NCI-H2171 (cell line): ENCODE results near the gene RGL2.
"Not testable (repeated sequence)": the region's sequence is repeated elsewhere in the genome, so short reads cannot be mapped to it uniquely, and the experiment has no call there.

Experiments used
- DNase-seq: peaks from one replicate; lab custom pipeline; 2025; lab: John Stamatoyannopoulos, UW

The RGL2 gene

DNA sequence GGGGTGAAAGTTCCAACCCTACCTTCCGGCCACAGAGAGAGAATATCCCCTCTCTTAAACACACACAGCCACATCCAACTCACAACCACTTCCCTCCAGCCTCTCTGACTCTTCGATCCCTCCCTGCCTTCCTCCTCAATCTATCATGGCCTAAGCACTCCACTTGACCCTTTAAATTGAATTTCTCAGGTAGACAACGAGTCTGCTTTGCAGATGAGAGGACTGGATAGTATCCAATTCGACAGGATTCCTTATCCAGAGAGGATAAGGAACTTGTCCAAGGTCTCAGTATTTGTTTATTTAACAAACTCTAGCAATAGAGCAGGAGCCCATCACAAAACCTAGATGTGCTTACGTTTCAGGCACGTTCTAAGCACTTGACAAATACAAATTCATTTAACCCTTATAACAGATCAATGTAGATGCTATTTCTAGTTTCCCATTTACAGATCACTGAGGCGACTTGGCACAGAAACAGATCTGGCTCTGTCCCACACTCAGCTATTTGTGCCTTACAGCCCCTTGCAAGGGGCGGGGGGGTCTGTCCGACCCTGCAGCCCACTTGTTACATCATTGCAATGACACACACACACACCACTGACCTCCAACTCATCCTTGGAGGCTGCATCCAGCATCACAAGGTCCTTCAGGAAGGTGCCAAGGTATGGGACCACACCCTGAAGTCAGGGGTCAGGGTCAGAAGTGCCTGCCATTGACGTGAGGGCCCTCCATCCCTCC is 4.5 kb downstream of the RGL2 start:
- no peak for DNase-seq

DNA sequence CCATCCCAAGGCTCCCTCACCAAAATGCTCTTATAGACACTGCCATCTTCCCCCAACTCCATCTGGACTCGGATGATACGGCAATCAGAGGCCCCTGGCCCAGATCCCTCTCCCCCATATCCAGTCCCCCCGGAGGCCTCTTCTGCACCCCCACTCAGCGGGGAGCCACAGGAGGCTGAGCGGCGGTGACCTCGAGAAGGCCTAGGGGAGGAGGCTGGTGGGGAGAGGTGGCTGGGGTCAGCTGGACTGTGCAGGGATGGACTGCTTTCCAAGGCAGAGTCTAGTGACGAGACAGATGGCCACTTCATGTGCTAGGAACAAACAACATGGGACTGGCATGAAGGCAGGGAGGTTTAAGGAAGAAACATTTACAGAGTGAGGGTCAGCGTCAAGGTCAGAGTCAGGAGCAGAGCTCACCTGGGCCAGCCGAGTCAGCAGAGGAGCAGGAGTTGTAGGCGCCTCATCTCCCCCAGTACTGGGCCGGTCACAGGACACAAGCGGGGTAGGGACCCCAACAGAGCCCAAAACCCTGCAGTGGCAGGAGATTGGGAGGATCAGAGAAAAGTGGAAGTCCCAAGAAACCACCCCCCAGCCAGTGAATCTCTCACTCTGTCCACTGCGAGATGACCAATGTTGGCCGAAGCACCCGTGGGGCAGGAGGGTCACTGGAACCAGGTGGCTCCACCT is 5.6 kb downstream of the RGL2 start:
- DNase-seq = no peak

DNA sequence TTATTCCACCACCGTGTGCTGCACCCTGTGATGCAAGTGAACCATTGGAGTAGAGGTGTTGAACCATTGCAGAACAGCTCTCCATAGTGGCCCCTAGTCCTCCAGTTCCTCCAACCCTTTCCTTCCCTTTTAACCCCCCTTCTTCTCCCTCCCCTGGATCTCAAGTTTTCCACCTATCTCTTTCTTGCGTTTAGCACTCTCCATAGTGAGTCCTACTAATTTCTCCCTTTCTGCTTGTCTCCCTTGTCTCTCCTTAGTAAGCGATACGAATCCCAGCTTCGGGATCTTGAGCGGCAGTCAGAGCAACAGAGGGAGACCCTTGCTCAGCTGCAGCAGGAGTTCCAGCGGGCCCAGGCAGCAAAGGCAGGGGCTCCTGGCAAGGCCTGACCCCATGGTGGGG is 8.3 kb downstream of the RGL2 start:
- no peak for DNase-seq

DNA sequence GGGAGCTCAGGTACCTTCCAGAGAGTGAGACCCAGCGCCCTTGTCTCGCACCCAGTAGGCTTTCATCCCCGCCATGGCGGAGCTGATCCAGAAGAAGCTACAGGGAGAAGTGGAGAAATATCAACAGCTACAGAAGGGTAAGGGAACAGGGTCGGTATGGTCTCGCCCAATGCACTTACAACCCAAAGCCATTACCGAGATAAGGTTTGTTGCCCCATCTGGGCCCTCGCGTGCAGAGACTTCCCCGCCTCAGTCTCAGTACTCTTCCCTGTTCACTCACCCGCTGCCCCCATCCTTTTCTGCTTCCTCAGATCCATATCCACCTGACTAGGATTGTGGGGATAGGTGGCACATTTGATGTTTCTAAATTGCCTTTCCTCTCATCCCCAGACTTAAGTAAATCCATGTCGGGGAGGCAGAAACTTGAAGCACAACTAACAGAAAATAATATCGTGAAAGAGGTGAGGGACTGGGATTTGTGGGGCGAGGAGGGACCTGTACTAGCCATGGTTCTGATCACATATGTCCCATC is 8.9 kb downstream of the RGL2 start:
- DNase-seq = no peak

DNA sequence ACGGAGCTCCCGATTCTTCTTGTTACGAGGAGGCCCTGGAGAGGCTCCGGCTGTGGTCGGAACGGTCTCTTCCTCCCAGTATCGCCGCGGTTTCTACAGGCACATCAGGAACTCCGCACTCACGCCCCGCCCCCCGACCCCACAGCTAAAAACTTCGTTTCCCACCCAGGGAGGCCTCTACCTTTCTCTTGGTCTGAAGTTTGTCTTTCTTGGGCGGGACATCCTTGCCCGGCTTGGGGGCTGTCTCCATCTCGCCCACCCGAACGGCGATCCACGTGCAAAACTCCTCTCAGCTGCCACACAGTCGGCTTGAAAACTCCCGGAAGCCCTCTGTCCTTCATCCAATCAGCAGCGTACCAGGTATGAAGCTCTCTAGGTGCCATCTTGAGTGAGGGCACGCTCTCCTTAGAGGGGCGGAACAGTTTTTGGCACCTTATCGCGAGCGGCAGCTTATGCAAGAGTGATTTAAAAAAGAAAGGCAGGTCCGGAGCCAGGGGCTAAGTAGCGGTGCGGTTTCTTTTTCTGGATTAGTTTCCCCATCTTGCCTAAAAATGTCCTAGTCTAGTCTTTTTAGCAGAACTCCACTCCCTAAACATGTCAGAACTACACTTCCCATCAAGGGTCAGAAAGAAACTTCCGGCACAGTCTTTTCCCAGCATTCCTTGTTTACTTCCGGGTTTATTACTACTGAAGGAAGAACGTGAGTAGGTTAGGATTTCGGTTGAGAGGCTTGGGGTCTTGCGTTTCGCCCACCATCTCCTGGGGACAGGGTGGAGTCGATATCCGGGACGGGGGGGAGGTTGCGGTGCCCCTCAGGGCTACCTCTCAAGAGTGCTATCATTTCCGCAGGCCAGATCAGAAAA is 9.6 kb downstream of the RGL2 start, which contains the start of the genes PFDN6 and WDR46:
Gene PFDN6 (plus strand): TSS at position 681 of the 863 bp plus-strand sequence. CDS start 256 bp downstream, outside the sequence.
Gene WDR46 (minus strand): TSS at position 319 of the 863 bp plus-strand sequence. CDS start 69 bp downstream, at position 250.
- peak; percentile 78 for DNase-seq

DNA sequence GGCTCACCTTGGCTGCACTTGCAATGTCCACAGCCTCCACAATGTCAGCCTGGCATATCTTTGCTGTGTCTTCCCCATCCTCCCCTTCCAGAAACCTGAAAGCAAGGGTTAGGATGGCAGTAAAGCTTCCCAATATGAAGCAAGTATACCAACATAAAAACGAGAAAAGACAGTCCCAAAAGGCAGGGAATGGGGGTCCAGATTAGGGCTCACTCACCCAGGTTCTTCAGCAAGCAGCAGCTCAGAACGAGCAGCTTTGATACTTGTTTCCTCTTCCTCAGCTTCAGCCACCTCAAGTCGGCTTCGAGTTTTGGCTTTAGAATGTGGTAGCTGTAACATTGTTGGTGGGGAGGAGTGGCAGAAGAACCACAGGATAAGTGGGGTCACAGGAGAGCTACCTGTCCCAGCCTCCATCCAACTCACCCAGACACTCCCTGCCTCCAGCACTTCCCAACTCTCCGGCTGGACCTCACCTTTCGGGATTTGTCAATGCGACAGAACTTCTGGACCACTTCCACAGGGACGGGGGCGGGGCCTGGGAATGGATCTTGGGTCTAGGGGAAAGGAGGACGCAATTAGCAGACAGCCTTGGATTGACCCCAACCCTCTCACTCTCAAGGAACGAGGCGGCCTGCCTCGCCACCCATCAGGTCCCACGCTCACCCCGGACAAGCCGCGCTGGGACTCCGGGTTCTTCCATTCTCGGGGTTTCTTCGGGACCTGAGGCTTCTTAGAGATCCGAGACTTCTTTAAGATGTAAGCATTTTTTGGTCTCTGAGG is 10.4 kb downstream of the RGL2 start:
- DNase-seq = no peak

DNA sequence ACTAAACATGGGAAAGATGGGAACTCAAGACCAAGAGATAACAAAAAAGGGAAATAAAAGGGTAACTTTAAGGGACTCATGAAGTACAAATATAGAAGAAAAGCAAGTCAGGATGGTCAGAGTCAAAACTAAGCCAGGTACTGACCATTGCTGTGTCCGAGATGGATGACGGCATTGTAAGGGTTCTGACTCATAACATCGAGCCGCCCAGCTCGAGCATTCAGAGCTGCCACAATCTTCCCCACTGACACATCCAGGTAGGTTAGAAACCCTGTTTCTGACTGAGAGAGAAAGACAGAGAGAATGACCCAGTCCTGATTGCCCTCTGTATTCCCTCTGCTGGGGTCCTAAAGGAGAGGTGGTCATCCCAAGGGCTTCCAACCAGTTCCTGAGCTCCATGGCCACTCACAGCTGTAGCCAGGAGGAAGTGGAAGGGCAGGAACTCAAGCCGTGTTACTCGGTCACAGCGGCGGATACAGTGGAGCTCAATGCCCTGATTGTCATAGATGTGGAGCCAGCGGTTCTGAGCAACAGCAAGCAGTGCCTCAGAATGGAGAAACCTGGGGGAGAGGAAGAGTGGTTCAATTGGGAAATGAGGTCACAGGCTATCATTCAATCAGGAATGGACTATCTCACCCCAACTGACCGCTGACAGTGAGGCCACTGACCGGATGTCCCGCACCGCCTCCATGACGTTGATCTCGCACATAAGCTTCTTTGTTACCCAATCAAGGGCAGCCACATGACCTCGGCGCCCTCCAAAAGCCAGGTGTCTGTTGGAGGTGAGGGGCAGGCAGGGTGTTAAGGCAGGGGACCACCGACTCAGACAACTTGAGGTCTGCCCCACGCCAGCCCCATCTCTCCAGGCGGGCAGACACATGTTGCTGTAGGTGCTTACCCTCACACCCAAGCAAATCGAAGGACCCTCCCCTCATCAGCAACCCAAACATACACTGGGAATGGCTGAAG is 11.5 kb downstream of the RGL2 start:
- DNase-seq = no peak

DNA sequence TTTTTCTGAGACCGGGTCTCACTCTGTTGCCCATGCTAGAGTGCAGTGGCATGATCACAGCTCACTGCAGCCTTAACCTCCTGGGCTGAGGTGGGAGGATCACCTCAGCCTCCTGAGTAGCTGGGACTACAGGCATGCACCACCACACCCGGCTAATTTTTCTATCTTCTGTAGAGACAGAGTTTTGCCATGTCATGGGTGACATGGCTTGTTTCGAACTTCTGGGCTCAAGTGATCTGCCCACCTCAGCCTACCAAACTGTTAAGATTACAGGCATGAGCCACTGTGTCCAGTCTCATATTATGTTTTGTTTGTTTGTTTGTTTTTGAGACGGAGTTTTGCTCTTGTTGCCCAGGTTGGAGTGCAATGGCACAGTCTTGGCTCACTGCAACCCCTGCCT is 13.5 kb downstream of the RGL2 start:
- DNase-seq = not testable (repeated sequence)

DNA sequence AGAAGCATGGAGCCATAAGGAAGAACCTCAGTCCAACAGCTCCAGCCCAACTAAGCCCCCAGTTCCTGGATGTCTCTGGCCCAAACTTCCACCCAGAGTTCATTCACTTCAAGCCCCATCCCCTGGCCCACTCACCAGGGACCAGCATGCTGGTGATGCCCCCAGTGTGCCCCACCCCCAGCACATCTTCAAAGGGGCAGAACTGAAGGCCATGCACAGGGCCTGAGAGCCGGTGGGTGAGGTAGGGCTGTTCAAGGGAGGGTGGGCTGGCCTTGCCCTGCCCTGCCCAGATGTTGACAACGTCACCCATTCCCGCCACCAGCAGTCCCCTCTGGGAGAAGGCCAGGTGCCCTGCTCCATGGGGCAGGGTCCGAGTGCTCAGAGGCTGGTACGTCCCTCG is 18.2 kb downstream of the RGL2 start:
- no peak for DNase-seq

DNA sequence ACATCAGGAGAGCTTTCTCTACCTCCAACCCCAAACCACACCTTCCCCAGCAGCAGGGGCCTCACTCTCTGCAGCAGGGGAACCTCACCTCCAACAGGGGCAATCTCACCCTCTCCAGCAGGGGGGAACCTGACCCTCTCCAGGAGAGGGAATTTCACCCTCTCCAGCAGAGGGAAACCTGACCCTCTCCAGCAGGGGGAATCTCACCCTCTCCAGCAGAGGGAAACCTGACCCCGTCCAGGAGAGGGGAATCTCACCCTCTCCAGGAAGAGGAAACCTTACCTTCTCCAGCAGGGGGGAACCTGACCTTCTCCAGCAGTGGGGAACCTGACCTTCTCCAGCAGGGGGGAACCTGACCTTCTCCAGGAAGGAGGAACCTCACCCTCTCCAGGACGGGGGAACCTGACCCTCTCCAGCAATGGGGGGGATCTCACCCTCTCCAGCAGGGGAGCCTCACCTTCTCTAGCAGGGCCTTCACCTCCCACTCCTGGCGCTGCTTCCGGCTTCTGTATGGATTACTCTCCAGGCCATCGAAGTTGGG is 18.7 kb downstream of the RGL2 start:
- DNase-seq = peak; percentile 65

DNA sequence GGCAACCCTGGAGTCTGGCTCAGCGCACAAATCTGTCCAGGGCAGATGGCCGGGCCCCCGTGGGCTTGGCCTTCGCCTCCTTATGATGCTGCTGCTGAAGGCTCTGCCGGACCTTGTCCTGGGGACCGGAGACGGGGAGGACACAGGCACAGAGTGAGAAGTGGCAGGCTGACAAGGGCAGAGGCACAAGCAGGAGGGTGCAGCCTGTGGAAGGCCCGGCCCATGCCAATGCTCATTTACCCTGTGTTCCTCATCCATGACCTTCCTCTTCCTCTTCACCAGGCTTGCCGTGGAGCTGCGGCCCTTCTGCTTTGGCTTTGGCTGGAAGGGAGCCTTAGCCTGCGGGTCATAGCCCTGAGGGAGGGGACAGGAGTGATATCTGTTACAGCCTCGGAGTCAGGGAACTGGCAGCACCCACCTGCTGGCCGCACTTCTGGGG is 19.5 kb downstream of the RGL2 start:
- no peak for DNase-seq

DNA sequence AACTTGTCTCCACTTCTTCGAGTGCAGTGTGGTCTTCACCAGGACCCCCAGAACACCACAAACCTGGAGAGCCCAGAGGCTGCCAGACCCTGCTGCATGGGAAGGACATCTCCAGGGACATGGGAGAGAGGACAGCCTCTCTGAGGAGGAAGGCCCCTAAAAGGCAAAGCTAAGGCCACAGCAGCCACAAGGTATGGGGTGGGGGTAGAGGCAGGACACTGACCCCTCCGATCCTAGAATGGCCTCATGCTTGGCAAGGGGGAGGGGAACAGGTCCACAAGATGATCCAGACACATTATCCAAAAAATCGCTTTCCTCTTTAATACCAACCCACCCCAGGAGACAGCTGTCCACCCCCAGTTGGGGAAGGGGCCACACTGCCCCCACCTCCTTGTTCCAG is 19.9 kb downstream of the RGL2 start:
- DNase-seq = no peak

DNA sequence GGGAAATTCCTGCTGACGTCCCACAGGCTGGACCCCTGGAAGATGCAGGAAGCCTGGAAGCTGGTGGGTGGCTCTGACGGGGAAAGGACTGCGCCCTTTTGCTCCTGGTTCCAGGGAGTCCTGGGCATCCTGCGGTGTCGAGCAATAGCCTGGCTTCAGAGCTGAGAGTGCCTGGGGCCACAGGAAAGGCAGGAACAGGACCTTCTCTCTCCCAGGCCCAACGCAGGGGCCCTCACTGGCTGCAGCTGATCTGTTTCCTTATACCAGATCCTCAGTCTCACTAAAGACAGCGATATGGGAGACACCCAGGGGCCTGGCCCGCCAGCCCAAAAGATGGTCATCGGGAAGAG is 20.4 kb downstream of the RGL2 start:
- DNase-seq = no peak

DNA sequence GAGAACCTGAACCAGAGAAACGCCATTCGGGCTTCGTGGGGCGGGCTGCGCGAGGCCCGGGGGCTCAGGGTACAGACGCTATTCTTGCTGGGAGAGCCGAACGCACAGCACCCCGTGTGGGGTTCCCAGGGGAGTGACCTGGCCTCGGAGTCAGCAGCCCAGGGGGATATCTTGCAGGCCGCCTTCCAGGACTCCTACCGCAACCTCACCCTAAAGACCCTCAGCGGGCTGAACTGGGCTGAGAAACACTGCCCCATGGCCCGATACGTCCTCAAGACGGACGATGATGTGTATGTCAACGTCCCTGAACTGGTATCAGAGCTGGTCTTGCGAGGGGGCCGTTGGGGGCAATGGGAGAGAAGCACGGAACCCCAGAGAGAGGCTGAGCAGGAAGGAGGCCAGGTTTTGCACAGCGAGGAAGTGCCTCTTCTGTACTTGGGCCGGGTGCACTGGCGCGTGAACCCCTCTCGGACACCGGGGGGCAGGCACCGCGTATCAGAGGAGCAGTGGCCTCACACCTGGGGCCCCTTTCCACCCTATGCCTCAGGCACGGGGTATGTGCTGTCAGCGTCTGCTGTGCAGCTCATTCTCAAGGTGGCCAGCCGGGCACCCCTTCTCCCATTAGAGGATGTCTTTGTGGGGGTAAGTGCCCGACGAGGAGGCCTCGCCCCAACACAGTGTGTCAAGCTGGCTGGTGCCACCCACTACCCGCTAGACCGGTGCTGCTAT is 20.9 kb downstream of the RGL2 start:
- no peak for DNase-seq

DNA sequence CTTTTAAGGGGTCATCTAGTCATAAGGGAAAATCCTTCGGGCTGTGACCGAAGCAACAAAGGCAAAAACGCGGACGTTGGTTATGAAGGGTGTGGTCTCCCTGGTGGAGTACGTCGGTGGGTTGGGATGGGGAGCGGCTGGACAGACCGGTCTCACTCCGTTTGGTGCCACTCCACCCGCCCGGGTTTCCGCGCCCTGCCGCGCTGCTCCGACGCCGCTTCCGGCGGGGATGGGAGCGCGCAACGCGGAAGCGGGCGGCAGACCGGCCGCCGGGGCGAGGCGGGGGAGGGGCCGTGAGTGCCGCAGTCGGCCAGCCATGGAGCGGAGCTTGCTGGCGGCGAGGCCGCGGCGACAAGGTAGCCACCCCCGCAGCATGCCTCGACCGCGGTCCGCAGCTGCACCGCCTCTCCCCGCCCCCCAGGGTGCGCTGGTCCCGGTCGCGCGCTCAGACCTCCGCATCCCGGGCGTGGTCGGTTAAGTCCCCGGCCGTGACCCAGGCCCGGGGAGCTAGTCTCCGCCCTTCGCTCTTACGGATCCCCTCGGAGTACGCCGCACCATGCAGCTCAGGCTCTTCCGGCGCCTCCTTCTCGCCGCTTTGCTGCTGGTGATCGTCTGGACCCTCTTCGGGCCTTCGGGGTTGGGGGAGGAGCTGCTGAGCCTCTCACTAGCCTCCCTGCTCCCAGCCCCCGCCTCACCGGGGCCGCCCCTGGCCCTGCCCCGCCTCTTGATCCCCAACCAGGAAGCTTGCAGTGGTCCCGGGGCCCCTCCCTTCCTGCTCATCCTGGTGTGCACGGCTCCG is 21.7 kb downstream of the RGL2 start, which contains the start of gene B3GALT4:
Gene B3GALT4 (plus strand): TSS at position 260 of the 799 bp plus-strand sequence. CDS start 297 bp downstream, at position 557.
- no peak for DNase-seq

DNA sequence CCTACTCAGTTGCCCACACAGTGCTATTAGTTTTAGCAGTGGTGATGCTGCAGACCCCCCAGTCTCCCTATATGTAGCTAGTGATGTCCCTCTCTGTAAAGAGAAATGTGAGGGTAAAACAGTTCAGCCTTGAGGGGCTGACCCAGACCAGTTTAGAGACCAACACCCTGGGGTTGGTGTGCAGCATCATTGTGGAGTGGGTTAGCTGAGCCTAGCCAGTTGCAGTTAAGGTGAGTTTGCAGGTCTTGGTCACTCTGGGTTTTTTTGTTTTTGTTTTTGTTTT is 22.2 kb downstream of the RGL2 start:
- DNase-seq = no peak

DNA sequence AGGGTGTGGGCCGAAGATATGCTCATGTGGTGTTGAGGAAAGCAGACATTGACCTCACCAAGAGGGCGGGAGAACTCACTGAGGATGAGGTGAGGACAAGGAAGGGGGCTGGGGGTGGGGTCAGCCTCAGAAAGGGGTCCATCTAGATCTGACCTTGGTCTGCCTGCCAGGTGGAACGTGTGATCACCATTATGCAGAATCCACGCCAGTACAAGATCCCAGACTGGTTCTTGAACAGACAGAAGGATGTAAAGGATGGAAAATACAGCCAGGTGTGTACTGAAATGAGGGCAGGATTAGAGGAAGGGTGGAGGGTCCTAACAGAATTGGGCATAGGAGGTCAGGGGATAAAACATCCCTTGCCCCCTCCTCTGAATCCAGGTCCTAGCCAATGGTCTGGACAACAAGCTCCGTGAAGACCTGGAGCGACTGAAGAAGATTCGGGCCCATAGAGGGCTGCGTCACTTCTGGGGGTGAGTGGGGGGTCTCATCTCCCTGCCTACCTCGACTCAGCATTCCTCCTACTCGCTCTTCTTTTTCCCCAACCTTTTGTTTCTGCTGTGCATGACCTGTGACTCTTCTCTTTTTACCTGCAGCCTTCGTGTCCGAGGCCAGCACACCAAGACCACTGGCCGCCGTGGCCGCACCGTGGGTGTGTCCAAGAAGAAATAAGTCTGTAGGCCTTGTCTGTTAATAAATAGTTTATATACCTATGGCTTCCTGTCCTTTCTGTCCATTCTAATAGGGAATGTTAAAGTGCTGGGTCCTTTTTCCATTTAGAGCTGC is 22.8 kb downstream of the RGL2 start:
- not testable (repeated sequence) for DNase-seq
